Lung (tissue), 12 donors: ENCODE measurements around the gene GGA1. TPM values are rescaled to one million over a fixed set of nuclear protein-coding genes. Genes with fewer than 3 reads are reported as not detected.

ENCODE experiments used
- ATAC-seq: fragments of 200-7000 bp; cut with Tn5 transposase; one replicate; pipeline ENCODE4 v1.9.1; 2020; ENCODE audit warnings: moderate number of reproducible peaks; ENCODE audit not compliant: insufficient read depth, low FRiP score
- DNase-seq, 3 donors: peaks; one replicate each; pipeline ENCODE4 v3.0.0-alpha.2; 2013 to 2017
- H3K27ac ChIP-seq, 2 donors: one replicate each; pipeline ENCODE4 v1.5.1; 2013; ENCODE audit warnings: mild to moderate bottlenecking in 2 of 2, moderate library complexity in 2 of 2, control low read depth in 1 of 2, inconsistent platforms in 1 of 2, low read depth in 1 of 2, low read length in 1 of 2
- H3K27me3 ChIP-seq, 3 donors: one replicate each; pipeline ENCODE4 v1.5.1; 2013; ENCODE audit warnings: low read length in 2 of 3; ENCODE audit not compliant: control insufficient read depth in 3 of 3, insufficient read depth in 3 of 3
- H3K36me3 ChIP-seq, 4 donors: one replicate each; pipeline ENCODE4 v1.5.1; 2013; ENCODE audit warnings: low read length in 4 of 4, mild to moderate bottlenecking in 1 of 4, moderate library complexity in 1 of 4; ENCODE audit not compliant: control insufficient read depth in 4 of 4, insufficient read depth in 4 of 4
- H3K4me1 ChIP-seq, 5 donors: one replicate each; pipeline ENCODE4 v1.5.1; 2013; ENCODE audit warnings: low read length in 5 of 5, mild to moderate bottlenecking in 2 of 5, moderate library complexity in 1 of 5; ENCODE audit not compliant: control insufficient read depth in 5 of 5, insufficient read depth in 5 of 5
- H3K4me3 ChIP-seq: one replicate; pipeline ENCODE4 v1.5.1; 2013; ENCODE audit warnings: mild to moderate bottlenecking, control low read depth, moderate library complexity
- H3K9ac ChIP-seq, 2 donors: one replicate each; pipeline ENCODE4 v1.5.1; 2013; ENCODE audit warnings: low read length in 2 of 2, control low read depth in 1 of 2; ENCODE audit not compliant: insufficient read depth in 1 of 2
- H3K9me3 ChIP-seq, 4 donors: one replicate each; pipeline ENCODE4 v1.5.1; 2013; ENCODE audit warnings: low read length in 3 of 4, mild to moderate bottlenecking in 1 of 4, moderate library complexity in 1 of 4; ENCODE audit not compliant: control insufficient read depth in 4 of 4, insufficient read depth in 3 of 4
- CTCF ChIP-seq: IDR thresholded peaks from 2 replicates; pipeline ENCODE4 v1.5.1; 2012; ENCODE audit warnings: mild to moderate bottlenecking; ENCODE audit errors: control extremely low read depth, extremely low read depth
- WGBS, 2 donors: extraction: QIAGEN DNeasy Blood & Tissue Kit; methylation state at CpG; one replicate each; pipeline ENCODE4 v1.1.7; 2013; 5-methylcytosine and 5-hydroxymethylcytosine counted together
- polyA plus RNA-seq, 2 donors: library from polyadenylated mRNA; stranded (reverse); fragments of 200-250 nt; gene quantifications; one replicate each; pipeline ENCODE4 v1.2.1, GENCODE V29; 2013
- total RNA-seq, 2 donors: library from RNA; depleted of rRNA in 1 of 2; stranded (reverse); fragments of >200 nt in 1 of 2; gene quantifications; one replicate each; pipeline ENCODE4 v1.2.1, GENCODE V29; 2014 to 2021
- donor health status: control.
- donor health status: control.
- donor health status: Bipolar disorder and iron deficiency.
- donor health status: healthy.
- donor health status: DM: yes; HTN: yes; CAD: no.

The GGA1 gene
- total and polyA plus RNA-seq, 4 donors = 51.5 to 72.4 (median 57.5) TPM

DNA sequence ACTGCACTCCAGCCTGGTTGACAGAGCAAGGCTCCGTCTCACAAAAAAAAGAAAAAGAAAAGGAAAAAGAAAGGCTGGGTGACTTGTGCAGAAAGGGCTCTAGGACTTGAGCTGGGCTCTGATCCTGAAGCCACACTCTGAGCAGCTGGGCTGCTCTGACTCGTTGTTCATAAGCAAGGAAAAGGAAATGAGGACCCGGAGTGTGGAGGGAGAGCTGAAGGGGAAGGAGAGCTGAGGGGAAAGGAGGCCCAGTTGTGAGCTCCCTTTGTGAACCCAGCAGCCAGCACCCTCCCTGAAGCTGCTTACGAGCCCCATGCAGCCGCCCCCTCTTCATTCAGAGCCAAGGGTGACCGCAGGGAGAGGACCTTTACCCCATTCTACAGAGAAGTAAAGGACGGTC, 18.5 kb downstream of the GGA1 start:
- peaks cover 0 to 50% (median 23%) of the 10 kb centered on the region in 4 donors for H3K36me3 ChIP-seq
- no peak for ATAC-seq
- H3K9me3 ChIP-seq = no peaks in the 10 kb centered on the region
- H3K9ac ChIP-seq = no peak overlapping the region
- H3K4me1 ChIP-seq = peaks cover 0 to 25% (median 10%) of the 10 kb centered on the region in 5 donors
- no peak for DNase-seq
- WGBS, 2 donors = 35 to 56% methylated on average over 7 of the region's 7 CpGs
- H3K27me3 ChIP-seq = no peaks in the 10 kb centered on the region
- peak overlapping the region in 1 of 2 donors; percentile 48 for H3K27ac ChIP-seq
- H3K4me3 ChIP-seq = no peak overlapping the region
- TF ChIP-seq CTCF = no peak

GRCh38 chr22:37627545-37627944, 18.9 kb downstream of the GGA1 start:
- TF ChIP-seq CTCF = no peak
- Histone ChIP-seq H3K36me3 (peaks cover 0 to 53% (median 23%) of the 10 kb centered on the region in 4 donors), H3K9ac (no peak overlapping the region), H3K4me1 (peaks cover 0 to 30% (median 10%) of the 10 kb centered on the region in 5 donors), H3K4me3 (no peak overlapping the region), H3K27ac (peak overlapping the region in 1 of 2 donors; percentile 48), H3K9me3 (no peaks in the 10 kb centered on the region), H3K27me3 (no peaks in the 10 kb centered on the region)
- ATAC-seq = no peak
- 28 to 54% methylated on average over 6 of the region's 6 CpGs for WGBS, 2 donors
- no peak for DNase-seq

DNA sequence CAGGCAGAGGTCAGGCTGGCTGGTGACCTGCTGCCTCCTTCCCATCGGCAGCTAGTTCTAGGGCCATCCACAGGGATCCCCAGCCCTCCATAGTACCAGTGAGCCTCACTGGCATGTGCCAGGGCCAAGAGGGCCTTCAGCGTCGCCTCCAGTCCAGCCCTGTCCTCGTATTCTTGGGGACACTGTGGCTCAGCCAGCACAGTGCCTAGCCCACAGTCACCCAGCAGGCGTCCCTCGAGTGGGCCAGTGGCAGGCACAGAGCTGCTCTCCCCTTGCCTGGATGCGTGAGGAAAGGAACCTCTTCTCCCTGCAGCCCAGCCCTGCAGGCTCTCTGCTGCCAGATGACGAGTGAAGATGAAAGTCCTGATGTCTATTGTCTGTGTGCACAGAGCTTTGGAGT, 20.2 kb downstream of the GGA1 start:
- WGBS, 2 donors = 91 to 93% methylated on average over 8 of the region's 8 CpGs
- H3K27ac ChIP-seq = no peak overlapping the region
- peaks cover 1 to 39% (median 18%) of the 10 kb centered on the region in 5 donors for H3K4me1 ChIP-seq
- no peaks in the 10 kb centered on the region for H3K9me3 ChIP-seq
- no peak for TF ChIP-seq CTCF
- no peak for DNase-seq
- H3K27me3 ChIP-seq = no peaks in the 10 kb centered on the region
- no peak overlapping the region for H3K4me3 ChIP-seq
- H3K9ac ChIP-seq = no peak overlapping the region
- peaks cover 0 to 49% (median 21%) of the 10 kb centered on the region in 4 donors for H3K36me3 ChIP-seq
- no peak for ATAC-seq

GRCh38 chr22:37629928-37630327, 21.3 kb downstream of the GGA1 start:
- Histone ChIP-seq H3K9me3 (no peaks in the 10 kb centered on the region), H3K36me3 (peaks cover 0 to 44% (median 17%) of the 10 kb centered on the region in 4 donors), H3K27me3 (no peaks in the 10 kb centered on the region), H3K4me1 (peaks cover 7 to 42% (median 22%) of the 10 kb centered on the region in 5 donors), H3K9ac (no peak overlapping the region), H3K4me3 (no peak overlapping the region), H3K27ac (no peak overlapping the region)
- 92 to 95% methylated on average over 10 of the region's 10 CpGs for WGBS, 2 donors
- ATAC-seq (no peak), DNase-seq (no peak)
- no peak for TF ChIP-seq CTCF
